DND-41 (cell line): ENCODE data around the gene WFIKKN2.

ENCODE experiments used
- EZH2 ChIP-seq: IDR thresholded peaks from 3 replicates; pipeline ENCODE4 v1.6.1; 2012; ENCODE audit warnings: borderline replicate concordance, low read depth, mild to moderate bottlenecking, moderate library complexity, low read length, inconsistent platforms; ENCODE audit not compliant: severe bottlenecking
- TF ChIP-seq, protein P1 (sequence below): IDR thresholded peaks from 2 replicates; pipeline ENCODE4 v1.5.1; 2012; ENCODE audit warnings: borderline replicate concordance, low read length, moderate library complexity, mild to moderate bottlenecking; ENCODE audit not compliant: poor library complexity, severe bottlenecking; ENCODE audit errors: extremely low read depth

DNA sequence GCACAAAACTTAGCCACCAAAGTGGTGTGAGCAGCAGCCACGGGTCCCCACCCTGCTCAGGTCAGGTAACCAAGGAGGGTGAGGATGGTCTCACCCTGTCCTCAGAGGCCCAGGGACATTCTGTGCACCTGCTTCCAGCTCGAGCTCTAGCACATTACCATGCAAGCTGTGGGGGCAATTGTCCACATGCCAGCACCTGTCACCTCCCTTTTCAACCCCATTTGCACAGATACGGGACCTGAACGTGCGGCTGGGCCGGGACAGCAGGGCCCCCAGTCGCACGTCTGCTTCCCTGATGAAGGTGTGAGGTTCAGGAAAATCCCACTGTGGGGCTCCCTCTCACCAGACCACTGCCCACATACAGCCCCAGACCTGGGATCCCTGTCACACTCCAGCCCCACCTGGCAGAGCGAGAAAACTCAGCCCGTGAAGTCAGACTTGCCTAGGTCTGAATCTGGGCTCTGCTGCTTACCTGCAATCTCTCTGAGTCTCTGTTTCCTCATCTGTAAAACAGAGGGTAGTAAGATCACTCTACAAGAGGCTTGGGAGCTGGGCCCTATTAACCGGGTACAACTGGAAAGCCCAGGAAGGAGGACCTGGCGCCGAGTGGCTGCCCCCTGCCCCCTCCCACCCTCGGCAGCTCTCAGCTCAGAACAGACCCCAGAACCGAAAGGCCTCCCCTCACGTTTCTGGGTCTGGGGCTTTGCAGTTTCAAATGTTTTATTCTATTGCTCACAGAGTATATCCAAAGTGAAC, 7.9 kb downstream of the WFIKKN2 start:
- TF ChIP-seq, protein P1, sequence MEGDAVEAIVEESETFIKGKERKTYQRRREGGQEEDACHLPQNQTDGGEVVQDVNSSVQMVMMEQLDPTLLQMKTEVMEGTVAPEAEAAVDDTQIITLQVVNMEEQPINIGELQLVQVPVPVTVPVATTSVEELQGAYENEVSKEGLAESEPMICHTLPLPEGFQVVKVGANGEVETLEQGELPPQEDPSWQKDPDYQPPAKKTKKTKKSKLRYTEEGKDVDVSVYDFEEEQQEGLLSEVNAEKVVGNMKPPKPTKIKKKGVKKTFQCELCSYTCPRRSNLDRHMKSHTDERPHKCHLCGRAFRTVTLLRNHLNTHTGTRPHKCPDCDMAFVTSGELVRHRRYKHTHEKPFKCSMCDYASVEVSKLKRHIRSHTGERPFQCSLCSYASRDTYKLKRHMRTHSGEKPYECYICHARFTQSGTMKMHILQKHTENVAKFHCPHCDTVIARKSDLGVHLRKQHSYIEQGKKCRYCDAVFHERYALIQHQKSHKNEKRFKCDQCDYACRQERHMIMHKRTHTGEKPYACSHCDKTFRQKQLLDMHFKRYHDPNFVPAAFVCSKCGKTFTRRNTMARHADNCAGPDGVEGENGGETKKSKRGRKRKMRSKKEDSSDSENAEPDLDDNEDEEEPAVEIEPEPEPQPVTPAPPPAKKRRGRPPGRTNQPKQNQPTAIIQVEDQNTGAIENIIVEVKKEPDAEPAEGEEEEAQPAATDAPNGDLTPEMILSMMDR: no peak
- TF ChIP-seq EZH2: no peak
